ENCODE data around the gene MDK.

MDK gene

GRCh38 chr11:46407635-46408034, 26.2 kb downstream of the MDK start:
- no peak for DNase-seq

- no peak for DNase-seq
Measured at GRCh38 chr11:46408407-46408986, 27.0 kb downstream of the MDK start.

- DNase-seq, result no peak
Measured at GRCh38 chr11:46410021-46410420, 28.6 kb downstream of the MDK start.

GRCh38 chr11:46413760-46414465, 32.4 kb downstream of the MDK start:
- DNase-seq, result no peak

GRCh38 chr11:46414466-46414796, 33.0 kb downstream of the MDK start:
- no peak for DNase-seq

- DNase-seq, result no peak
Measured at GRCh38 chr11:46414879-46415278, 33.4 kb downstream of the MDK start.

- no peak for DNase-seq
Measured at GRCh38 chr11:46417711-46418110, 36.2 kb downstream of the MDK start.

GRCh38 chr11:46418751-46419150, 37.3 kb downstream of the MDK start:
- DNase-seq, result no peak

- DNase-seq, result no peak
Measured at GRCh38 chr11:46420513-46420912, 39.0 kb downstream of the MDK start.

- no peak for DNase-seq
Measured at GRCh38 chr11:46421257-46421880, 39.9 kb downstream of the MDK start.

GRCh38 chr11:46422588-46422987, 41.1 kb downstream of the MDK start:
- no peak for DNase-seq

- DNase-seq, result no peak
Measured at GRCh38 chr11:46426233-46426991, 44.9 kb downstream of the MDK start.

- DNase-seq, result no peak
Measured at GRCh38 chr11:46427364-46427763, 45.9 kb downstream of the MDK start.

- DNase-seq, result no peak
Measured at GRCh38 chr11:46429717-46430116, 48.2 kb downstream of the MDK start.

GRCh38 chr11:46431211-46431610, 49.7 kb downstream of the MDK start:
- DNase-seq, result no peak
